ENCODE results near the gene MRPL37. TPM values are rescaled to one million over a fixed set of nuclear protein-coding genes. Genes with fewer than 3 reads are reported as not detected.
"Not testable (repeated sequence)": the region's sequence is repeated elsewhere in the genome, so short reads cannot be mapped to it uniquely, and the experiment has no call there.

MRPL37 gene
- total RNA-seq, 1 experiment from 2014 or later: 142 TPM

- in situ Hi-C loops (cut with HindIII; ENCODE audit: low pct_unique_long_range_greater_than_20kb, low sequenced_read_pairs): no loop called here
- no peak for DNase-seq (ENCODE audit: low read depth)
Measured at GRCh38 chr1:54207287-54207686, 7.3 kb downstream of the MRPL37 start.

DNA sequence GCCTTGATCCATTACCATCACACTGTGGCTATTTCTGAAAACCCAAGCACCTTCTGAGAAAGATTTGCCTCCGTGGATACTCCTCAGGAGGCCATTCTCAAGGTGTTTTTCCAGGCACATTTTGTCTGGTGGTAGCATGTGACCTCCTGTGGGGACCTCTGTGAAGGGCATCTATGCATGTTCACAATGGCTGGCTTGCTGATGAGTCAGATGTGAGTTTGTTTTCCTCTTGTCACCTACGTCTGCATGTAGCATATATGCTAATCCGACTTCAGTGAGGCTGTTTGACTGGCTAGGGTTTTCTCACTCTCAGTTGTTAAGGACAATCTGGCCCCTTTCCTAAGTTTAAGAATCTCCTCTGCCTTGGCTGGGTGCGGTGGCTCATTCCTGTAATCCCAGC is 7.9 kb downstream of the MRPL37 start:
- DNase-seq (ENCODE audit: low read depth); in situ Hi-C loops (cut with HindIII; ENCODE audit: low pct_unique_long_range_greater_than_20kb, low sequenced_read_pairs): not testable (repeated sequence)

GRCh38 chr1:54212872-54213271 is 12.9 kb downstream of the MRPL37 start:
- DNase-seq (ENCODE audit: low read depth): no peak
- in situ Hi-C loops (cut with HindIII; ENCODE audit: low pct_unique_long_range_greater_than_20kb, low sequenced_read_pairs): no loop called here

GRCh38 chr1:54215523-54215922 is 15.6 kb downstream of the MRPL37 start:
- in situ Hi-C loops (cut with HindIII; ENCODE audit: low pct_unique_long_range_greater_than_20kb, low sequenced_read_pairs): no loop called here
- no peak for DNase-seq (ENCODE audit: low read depth)

DNA sequence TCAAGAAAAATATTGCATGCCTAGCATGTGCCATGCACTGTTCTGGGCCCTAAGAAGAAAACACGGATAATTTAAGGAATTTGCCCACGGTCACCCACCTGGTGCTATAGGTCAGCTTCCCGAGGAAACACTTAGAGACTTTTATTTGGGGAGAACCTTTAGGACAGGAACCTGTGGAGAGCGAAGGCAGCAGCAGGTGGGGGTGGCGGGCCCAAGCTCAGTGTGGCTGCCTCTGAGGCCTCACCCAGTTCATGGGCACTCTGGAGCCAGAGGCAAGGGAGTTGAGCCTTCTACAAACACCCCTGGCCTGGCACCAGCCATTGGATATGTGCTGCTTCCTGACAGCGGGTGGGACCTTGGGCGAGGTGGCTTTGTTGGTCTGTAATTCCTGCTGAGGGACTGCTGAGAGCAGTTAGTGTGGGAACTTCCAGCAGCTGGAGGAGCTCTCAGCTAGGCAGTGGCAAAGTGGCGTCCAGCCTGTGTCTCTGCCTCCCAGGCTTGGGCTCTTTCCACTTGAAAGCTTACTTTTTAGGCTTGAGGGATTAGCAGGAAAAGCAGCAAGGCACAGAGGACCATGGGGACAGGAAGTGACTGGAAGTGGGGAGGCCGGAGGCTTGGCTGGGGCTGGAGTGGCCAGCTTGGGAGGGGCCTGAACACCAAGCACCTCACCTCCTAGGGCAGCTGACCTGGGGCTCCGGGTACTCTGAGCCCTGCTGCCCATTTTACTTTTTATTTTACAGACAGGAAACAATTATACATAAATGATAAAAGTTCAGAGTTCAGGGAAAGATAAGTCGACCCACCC is 19.1 kb downstream of the MRPL37 start:
- in situ Hi-C loops (cut with HindIII; ENCODE audit: low pct_unique_long_range_greater_than_20kb, low sequenced_read_pairs): no loop called here

DNA sequence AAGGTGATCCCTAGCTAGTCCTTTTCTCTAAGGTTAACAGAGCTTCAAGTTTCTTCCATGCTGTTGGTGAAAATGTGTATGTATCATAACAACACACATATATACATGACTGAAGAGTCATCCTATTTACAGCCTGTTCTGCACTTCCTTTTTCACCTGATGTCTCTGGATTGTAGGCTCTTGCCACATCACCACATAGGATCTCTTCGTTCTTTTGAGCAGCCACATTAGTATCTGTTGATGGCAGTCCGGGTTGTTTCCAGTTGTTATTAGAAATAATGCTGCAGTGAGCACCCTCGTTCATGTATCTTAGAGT is 19.7 kb downstream of the MRPL37 start:
- DNase-seq (ENCODE audit: low read depth): no peak
- in situ Hi-C loops (cut with HindIII; ENCODE audit: low pct_unique_long_range_greater_than_20kb, low sequenced_read_pairs): no loop called here

More for the DNA sequence above, 19.1 kb downstream of the MRPL37 start:
- no peak for DNase-seq (ENCODE audit: low read depth)

DNA sequence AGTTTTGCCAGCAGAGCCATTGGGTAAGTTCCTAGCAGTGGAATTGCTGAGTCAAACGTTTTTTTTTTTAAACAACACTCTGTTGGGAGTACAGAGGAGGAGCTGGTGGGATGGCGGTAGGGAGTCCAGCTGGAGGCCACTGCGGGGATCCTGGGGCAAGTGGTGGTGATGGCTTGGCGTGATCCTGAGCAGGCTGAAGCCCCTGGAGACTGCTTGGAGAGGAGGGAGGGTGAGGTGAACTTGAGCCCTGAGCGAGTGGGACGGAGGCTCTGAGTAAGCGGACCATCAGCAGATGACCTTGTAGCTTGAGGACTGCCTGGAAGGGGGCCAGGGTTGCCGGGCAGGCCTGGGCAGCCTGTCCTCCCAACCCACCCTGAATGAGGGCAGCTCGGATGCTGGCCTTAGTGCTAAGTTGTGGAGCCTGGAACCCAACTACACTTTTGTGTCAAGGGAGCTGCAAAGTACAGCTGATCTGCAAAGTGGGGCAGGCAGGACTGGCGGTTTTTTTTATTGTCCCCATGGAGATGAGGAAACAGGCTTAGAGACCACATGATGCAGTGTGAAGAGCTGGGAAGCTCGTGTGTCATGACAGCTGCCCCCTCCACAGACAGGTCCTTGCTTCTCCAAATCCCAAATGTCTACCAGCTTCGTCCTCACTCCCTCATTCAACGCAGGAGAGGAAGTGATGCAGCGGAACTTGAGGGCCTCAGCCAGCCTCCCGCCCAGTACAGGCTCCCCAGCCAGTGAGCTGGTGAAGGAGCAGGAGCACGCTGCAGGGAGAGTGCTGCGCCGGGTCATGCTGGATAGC is 20.2 kb downstream of the MRPL37 start:
- in situ Hi-C loops (cut with HindIII; ENCODE audit: low pct_unique_long_range_greater_than_20kb, low sequenced_read_pairs): no loop called here

DNA sequence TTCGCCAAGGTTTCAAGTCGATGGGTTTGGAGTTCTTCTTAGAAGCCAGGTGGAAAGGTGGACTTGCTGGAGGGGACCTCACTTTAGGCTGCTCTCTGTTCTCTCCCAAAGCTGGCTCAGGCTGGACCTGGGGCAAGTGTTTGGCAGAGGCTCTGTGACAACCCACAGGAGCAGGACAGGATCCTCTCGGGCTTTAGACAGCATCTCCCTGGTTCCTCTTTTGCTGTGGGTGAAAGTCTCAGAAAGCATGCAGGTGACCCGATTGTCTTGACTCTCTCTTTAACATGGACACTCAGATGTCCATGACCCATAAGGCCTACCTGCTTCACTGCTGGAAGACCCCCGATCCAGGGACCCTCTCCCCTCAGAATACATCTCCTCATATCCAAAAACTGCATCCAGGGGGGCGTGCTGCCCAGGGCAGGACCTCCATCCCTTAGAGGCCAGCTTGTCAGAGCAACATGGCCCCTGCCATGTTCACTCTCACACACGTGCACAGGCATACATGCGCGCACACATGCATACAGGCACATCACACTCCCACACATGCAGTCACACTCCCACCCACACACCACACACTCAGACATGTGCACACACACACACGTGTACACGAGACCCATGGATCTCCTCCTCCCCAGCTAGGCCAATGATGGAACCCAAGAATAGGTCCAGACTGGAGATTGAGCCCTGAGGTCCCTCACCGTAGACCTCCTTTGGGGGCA is 21.3 kb downstream of the MRPL37 start:
- in situ Hi-C loops (cut with HindIII; ENCODE audit: low pct_unique_long_range_greater_than_20kb, low sequenced_read_pairs): no loop called here
- no peak for DNase-seq (ENCODE audit: low read depth)

More for the DNA sequence above, 20.2 kb downstream of the MRPL37 start:
- no peak for DNase-seq (ENCODE audit: low read depth)

- in situ Hi-C loops (cut with HindIII; ENCODE audit: low pct_unique_long_range_greater_than_20kb, low sequenced_read_pairs): no loop called here
Measured at GRCh38 chr1:54221867-54222484, 22.0 kb downstream of the MRPL37 start.

GRCh38 chr1:54222711-54223110 is 22.7 kb downstream of the MRPL37 start:
- in situ Hi-C loops (cut with HindIII; ENCODE audit: low pct_unique_long_range_greater_than_20kb, low sequenced_read_pairs): no loop called here
- DNase-seq (ENCODE audit: low read depth): no peak

More at GRCh38 chr1:54221867-54222484, 22.0 kb downstream of the MRPL37 start:
- DNase-seq (ENCODE audit: low read depth): no peak

GRCh38 chr1:54223441-54224202 is 23.7 kb downstream of the MRPL37 start:
- DNase-seq (ENCODE audit: low read depth): no peak
- in situ Hi-C loops (cut with HindIII; ENCODE audit: low pct_unique_long_range_greater_than_20kb, low sequenced_read_pairs): no loop called here

DNA sequence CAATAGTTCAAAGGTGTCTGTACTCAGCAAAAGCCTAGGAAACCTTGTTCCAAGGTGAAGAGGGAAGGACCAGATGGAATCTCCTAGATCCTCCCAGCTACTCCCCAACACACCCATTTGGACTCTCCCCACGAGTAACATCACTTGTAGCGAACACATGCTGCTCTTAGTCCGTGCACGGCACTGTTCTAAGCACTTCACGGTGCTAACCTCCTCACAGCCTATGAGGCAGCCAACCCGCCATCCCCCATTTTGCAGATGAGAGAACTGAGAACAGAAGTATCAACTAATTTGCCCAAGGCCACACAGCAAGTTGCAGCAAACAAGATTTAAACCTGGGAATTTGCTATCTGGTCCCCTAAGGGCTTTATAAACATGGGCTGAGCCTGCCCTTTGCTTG is 24.3 kb downstream of the MRPL37 start:
- no peak for DNase-seq (ENCODE audit: low read depth)
- in situ Hi-C loops (cut with HindIII; ENCODE audit: low pct_unique_long_range_greater_than_20kb, low sequenced_read_pairs): no loop called here

DNA sequence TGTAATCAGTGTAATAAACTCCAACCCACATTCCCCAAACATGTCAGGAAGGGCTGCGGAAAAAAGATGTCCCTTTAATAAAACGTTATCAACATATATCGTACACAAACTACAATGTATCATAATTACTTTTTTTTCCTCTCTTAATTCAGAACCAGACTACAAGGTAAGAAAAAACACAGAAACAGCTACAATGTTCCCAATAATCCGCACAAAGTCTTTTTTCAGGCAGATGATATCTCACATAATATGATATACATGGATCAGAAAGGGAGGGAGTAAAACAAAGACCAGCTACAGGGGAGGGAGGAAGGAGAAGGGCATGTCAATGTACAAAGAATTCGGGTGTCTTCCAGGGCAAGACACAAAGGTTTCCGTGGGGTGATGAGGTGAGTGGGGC is 25.4 kb downstream of the MRPL37 start:
- in situ Hi-C loops (cut with HindIII; ENCODE audit: low pct_unique_long_range_greater_than_20kb, low sequenced_read_pairs): no loop called here
- DNase-seq (ENCODE audit: low read depth): no peak

GRCh38 chr1:54225986-54226559 is 26.1 kb downstream of the MRPL37 start:
- in situ Hi-C loops (cut with HindIII; ENCODE audit: low pct_unique_long_range_greater_than_20kb, low sequenced_read_pairs): no loop called here
- DNase-seq (ENCODE audit: low read depth): no peak

DNA sequence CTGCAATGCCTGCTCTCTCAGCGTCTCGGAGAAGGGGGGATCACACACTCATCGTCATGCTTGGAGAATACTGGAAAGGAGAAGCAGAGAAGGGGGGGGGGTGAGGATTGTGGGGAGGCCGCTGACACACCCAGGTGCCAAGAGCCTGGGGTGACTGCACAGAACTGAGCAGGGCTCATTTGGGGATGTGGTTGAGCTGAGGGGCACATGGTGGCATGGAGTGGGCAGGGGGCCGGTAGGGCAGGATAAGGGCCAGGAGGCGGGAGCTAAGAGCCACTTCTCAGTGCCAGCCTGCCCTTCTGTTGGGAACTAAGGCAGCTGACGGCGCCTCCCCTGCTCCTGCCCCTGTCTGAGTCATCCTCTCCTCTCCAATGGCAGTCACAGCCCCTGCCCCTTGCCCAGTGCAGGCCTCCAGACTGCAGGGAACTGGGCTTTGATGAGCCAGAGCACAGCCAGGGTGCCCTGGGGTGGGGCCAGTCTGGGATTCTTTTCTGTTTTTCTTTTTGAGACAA is 27.2 kb downstream of the MRPL37 start:
- peak; percentile 92 for DNase-seq (ENCODE audit: low read depth)
- in situ Hi-C loops (cut with HindIII; ENCODE audit: low pct_unique_long_range_greater_than_20kb, low sequenced_read_pairs): no loop called here

DNA sequence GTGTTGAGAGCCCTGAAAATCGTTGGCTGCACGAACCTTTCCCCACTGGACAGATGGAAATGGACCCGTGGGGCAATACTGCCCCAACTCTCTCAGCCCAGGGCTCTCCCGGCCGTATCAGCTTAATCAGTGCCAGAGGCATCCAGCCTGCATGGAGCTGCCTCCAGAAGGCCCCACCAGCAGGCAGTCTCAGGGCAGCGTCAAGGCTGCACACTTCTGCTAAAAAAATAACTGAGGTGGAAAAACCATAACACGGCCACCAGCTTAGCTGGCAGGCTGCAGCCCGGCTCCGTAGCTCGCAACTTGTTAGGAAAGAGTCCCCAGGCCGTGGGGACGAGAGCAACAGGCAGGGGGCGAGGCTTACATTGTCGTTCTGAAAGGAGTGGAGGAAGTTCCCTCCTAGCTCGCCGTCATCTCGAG is 27.9 kb downstream of the MRPL37 start:
- in situ Hi-C loops (cut with HindIII; ENCODE audit: low pct_unique_long_range_greater_than_20kb, low sequenced_read_pairs): no loop called here
- DNase-seq (ENCODE audit: low read depth): peak; percentile 51

DNA sequence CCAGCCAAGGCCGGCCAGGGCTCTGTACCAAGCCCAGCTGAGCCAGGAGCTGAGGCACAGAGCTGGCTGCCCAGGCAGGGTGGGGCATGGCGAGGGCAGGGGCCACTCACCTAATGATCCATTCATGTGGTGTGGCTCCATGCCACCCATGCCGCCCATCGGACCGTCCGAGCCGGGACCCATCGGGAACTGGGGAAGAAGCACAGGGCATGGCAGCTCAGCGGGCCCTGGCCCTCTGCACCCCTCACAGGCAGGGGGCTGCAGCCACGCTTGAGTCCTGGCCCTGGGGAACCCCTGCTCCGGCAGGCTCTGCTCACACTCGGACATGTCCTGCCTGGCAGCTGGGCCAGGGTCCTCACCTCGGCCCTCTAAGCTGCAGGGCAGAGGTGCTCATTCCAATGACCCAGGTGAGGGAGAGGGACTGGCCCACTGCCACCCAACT is 28.7 kb downstream of the MRPL37 start:
- DNase-seq (ENCODE audit: low read depth): no peak
- in situ Hi-C loops (cut with HindIII; ENCODE audit: low pct_unique_long_range_greater_than_20kb, low sequenced_read_pairs): no loop called here

All from Caki2 (cell line).